HG03521 (cell line): ENCODE data around the gene CCR5AS.

Experiments
- ATAC-seq: cut with Tn5 transposase; IDR thresholded peaks from one replicate; pipeline ENCODE4 v1.9.1; 2021; ENCODE audit warnings: mild to moderate bottlenecking, moderate library complexity; ENCODE audit not compliant: unreplicated experiment

The CCR5AS gene

DNA sequence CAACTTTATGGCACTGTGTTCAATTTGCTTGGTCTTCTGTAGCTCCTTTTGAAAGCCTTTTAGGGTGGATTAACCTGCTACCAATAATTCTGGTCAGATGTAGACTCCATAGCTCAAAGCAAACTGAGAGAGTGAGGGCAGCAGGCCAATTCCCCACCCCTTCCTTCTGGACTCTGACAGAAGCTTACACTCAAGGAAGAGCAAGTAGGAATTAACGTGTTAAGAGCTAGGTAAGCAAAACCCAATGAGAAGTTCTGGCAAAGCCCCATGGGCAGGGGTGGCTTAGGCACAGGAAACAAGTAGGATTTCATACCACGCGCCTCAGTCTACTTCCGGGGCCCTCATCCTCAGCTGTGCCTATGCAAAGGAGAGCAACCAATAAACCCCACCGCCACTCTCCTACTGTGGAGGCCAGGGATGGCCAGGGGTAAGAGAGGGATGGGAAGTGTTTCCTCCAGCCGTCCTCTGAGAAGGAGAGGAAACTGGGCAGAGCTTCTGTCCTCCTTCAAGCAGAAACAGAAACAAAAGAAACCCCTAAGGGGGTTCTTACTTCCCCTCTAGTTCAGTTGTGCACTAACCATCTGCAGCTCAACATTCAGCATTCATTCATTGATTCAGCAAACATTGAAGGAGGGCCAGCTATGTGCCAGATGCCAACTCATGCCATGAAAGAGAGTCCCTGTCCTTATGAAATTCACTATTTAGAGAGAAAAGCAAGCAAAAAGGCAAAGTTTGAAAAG, 23.5 kb downstream of the CCR5AS start:
- no peak for ATAC-seq

DNA sequence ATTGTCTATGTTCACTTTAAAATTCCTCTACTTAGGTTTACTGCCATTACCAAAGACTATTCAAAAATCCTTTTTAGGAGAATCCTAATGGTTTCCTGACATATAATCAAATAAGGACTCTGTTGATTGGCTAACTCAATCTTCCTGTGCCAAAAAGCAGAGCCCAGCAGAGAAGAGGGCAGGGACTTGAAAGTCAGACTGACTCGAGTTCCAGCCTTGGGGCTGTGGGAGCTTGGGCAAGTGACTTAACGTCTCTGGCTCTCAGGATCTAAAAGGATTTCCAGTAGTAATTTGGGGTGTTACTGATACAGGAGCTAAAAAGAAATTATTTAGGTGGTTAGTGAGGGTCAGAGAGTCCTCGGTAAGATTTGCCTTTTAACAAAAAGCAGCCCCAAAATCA, 25.2 kb downstream of the CCR5AS start:
- no peak for ATAC-seq

DNA sequence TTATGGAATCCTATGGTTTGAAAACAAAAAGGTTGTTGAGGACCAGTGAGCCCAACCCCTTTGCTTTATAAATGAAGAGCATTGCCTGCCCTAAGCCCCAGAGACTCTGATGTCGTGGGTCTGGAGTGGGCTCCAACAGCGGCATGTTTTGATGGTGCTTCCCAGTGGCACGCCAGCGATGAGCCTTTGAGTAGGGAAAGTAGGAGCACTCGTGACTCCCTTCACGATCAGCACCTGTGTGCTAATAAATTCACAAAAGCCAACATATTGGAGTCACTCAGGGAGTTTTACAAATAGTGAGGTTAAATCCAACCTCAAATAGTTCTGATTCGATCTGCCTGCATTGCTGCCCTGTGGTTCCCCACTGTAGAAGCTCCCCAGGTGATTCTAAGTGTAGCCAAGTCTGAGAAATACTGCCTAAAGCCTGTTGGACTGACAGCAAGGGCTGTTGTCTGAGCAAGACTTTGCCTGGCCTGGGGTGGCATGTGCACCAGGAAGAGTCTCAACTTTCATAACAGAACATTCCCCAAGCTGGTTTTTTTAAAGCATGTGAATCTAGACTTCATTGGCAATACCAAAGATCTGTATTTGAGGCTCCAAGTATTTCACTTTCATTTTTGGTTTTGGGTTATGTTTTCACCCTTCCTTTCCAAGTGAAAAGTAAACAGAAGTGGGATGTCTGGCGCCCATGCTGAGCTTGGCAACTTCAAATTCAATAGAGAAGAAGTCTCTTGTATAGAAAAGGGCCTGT, 26.2 kb downstream of the CCR5AS start:
- no peak for ATAC-seq

DNA sequence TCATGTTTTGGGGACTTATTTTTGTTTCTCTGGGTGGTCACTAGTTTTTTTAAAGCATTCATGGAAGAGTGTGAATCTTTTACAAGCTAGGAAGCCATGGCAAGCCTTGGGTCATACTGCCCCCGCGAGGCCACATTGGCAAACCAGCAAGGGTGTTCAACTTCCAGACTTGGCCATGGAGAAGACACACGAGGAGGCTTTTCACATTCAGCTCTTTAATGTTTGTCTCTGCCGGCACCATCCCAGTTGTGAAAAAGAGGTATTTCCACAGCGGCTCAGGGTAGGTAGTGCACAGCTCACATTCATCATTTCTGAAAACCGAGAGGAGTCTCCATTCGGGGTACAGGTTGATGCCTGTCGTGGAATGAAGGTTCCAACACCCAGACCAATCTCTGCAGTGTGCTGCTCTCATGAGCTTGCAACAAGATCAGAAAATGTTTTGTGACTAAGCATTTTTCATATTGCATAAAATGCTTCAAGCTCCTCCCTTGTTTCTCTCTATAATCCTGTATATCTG, 28.4 kb downstream of the CCR5AS start:
- ATAC-seq, result no peak

DNA sequence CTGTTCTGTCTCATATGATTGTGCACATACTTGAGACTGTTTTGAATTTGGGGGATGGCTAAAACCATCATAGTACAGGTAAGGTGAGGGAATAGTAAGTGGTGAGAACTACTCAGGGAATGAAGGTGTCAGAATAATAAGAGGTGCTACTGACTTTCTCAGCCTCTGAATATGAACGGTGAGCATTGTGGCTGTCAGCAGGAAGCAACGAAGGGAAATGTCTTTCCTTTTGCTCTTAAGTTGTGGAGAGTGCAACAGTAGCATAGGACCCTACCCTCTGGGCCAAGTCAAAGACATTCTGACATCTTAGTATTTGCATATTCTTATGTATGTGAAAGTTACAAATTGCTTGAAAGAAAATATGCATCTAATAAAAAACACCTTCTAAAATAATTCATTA, 31.1 kb downstream of the CCR5AS start:
- no peak for ATAC-seq

DNA sequence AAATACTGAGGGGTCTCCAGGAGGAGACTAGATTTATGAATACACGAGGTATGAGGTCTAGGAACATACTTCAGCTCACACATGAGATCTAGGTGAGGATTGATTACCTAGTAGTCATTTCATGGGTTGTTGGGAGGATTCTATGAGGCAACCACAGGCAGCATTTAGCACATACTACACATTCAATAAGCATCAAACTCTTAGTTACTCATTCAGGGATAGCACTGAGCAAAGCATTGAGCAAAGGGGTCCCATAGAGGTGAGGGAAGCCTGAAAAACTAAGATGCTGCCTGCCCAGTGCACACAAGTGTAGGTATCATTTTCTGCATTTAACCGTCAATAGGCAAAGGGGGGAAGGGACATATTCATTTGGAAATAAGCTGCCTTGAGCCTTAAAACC, 31.6 kb downstream of the CCR5AS start:
- ATAC-seq, result no peak

DNA sequence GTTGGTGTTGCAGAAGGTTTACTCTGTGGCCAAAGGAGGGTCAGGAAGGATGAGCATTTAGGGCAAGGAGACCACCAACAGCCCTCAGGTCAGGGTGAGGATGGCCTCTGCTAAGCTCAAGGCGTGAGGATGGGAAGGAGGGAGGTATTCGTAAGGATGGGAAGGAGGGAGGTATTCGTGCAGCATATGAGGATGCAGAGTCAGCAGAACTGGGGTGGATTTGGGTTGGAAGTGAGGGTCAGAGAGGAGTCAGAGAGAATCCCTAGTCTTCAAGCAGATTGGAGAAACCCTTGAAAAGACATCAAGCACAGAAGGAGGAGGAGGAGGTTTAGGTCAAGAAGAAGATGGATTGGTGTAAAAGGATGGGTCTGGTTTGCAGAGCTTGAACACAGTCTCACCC, 32.1 kb downstream of the CCR5AS start:
- no peak for ATAC-seq

DNA sequence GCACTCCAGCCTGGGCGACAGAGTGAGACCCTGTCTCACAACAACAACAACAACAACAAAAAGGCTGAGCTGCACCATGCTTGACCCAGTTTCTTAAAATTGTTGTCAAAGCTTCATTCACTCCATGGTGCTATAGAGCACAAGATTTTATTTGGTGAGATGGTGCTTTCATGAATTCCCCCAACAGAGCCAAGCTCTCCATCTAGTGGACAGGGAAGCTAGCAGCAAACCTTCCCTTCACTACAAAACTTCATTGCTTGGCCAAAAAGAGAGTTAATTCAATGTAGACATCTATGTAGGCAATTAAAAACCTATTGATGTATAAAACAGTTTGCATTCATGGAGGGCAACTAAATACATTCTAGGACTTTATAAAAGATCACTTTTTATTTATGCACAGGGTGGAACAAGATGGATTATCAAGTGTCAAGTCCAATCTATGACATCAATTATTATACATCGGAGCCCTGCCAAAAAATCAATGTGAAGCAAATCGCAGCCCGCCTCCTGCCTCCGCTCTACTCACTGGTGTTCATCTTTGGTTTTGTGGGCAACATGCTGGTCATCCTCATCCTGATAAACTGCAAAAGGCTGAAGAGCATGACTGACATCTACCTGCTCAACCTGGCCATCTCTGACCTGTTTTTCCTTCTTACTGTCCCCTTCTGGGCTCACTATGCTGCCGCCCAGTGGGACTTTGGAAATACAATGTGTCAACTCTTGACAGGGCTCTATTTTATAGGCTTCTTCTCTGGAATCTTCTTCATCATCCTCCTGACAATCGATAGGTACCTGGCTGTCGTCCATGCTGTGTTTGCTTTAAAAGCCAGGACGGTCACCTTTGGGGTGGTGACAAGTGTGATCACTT, 34.1 kb downstream of the CCR5AS start:
- ATAC-seq, result no peak

DNA sequence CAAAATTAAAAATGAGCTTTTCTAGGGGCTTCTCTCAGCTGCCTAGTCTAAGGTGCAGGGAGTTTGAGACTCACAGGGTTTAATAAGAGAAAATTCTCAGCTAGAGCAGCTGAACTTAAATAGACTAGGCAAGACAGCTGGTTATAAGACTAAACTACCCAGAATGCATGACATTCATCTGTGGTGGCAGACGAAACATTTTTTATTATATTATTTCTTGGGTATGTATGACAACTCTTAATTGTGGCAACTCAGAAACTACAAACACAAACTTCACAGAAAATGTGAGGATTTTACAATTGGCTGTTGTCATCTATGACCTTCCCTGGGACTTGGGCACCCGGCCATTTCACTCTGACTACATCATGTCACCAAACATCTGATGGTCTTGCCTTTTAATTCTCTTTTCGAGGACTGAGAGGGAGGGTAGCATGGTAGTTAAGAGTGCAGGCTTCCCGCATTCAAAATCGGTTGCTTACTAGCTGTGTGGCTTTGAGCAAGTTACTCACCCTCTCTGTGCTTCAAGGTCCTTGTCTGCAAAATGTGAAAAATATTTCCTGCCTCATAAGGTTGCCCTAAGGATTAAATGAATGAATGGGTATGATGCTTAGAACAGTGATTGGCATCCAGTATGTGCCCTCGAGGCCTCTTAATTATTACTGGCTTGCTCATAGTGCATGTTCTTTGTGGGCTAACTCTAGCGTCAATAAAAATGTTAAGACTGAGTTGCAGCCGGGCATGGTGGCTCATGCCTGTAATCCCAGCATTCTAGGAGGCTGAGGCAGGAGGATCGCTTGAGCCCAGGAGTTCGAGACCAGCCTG, 35.1 kb downstream of the CCR5AS start:
- ATAC-seq, result no peak

DNA sequence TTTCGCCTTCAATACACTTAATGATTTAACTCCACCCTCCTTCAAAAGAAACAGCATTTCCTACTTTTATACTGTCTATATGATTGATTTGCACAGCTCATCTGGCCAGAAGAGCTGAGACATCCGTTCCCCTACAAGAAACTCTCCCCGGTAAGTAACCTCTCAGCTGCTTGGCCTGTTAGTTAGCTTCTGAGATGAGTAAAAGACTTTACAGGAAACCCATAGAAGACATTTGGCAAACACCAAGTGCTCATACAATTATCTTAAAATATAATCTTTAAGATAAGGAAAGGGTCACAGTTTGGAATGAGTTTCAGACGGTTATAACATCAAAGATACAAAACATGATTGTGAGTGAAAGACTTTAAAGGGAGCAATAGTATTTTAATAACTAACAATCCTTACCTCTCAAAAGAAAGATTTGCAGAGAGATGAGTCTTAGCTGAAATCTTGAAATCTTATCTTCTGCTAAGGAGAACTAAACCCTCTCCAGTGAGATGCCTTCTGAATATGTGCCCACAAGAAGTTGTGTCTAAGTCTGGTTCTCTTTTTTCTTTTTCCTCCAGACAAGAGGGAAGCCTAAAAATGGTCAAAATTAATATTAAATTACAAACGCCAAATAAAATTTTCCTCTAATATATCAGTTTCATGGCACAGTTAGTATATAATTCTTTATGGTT, 35.9 kb downstream of the CCR5AS start, which contains the start of gene CCR5:
Gene CCR5 (plus strand): TSS at position 108 of the 680 bp plus-strand sequence. CDS start 1,957 bp downstream, outside the sequence.
- no peak for ATAC-seq

DNA sequence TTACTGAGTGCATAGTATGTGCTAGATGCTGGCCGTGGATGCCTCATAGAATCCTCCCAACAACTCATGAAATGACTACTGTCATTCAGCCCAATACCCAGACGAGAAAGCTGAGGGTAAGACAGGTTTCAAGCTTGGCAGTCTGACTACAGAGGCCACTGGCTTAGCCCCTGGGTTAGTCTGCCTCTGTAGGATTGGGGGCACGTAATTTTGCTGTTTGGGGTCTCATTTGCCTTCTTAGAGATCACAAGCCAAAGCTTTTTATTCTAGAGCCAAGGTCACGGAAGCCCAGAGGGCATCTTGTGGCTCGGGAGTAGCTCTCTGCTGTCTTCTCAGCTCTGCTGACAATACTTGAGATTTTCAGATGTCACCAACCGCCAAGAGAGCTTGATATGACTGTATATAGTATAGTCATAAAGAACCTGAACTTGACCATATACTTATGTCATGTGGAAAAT, 37.2 kb downstream of the CCR5AS start:
- peak; percentile 54 for ATAC-seq

DNA sequence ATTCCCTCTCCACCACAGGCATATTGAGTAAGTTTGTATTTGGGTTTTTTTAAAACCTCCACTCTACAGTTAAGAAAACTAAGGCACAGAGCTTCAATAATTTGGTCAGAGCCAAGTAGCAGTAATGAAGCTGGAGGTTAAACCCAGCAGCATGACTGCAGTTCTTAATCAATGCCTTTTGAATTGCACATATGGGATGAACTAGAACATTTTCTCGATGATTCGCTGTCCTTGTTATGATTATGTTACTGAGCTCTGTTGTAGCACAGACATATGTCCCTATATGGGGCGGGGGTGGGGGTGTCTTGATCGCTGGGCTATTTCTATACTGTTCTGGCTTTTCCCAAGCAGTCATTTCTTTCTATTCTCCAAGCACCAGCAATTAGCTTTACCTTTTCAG, 37.7 kb downstream of the CCR5AS start:
- no peak for ATAC-seq

DNA sequence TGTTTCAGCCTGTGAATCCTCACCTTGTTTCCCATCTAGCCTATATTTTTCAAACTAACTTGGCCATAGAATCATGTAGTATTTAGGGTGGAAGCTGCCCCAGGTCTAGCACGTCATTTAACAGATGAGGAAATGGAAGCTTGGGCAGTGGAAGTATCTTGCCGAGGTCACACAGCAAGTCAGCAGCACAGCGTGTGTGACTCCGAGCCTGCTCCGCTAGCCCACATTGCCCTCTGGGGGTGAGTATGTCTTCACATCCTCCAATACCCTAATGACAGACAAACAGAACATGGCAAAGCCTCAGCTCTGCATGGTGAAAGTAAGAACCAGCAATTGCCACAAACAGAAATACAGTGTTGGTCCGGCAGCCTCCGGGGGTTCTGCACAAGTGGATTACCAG, 38.3 kb downstream of the CCR5AS start:
- ATAC-seq, result no peak

DNA sequence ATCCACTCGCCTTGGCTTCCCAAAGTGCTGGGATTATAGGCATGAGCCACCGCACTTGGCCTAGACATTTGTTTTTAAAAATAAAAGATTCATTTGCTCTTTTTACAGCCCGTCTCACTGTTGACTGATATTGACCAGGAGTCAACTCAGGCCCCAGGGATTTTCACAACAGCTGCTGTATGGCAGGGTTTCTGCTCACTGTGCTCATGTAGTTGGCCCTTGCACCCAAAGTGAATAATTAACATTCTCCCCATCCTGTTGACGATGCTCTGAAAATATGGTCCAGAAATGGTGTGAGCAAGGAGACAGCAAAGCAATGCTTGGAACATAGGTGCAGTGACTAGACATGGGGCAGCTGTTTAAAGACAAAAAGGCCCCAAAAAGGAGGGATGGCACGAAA, 39.1 kb downstream of the CCR5AS start:
- no peak for ATAC-seq

DNA sequence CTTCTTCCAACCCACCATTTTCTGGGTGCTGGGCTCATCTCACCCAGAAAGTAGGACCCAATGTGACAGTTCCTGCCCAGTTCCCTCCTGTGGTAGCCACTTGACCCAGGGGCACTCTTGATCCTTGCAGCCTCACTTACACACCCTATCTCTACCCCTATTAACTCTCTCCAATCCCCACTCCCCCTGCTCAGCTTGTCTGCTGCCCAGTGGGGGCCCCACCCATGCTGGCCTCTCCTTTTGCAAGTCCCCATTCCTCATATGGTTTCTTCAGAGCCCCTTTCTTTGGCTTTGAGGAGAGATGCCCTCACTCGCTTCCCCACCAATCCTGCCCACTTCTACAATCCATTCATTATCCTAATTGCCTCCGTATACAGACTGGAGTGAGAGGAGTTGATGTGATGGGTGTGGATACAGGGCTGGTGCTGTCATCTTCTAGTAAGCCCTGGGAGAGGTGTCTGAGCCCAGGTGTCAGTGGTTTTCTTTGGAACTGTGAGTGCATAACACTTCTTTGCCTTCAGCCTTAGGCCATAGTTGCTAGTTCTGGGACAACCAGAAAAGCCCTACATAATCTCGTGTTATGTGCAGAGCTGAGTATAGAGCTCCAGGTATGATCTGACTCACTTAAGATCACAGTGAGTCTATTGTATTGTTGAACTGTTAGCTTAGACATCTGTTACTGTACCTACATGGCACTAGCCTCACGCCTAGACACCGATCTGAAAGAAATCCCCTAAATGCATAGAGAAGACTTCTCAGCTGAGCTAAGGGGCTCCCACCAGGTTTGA, 40.9 kb downstream of the CCR5AS start:
- no peak for ATAC-seq

DNA sequence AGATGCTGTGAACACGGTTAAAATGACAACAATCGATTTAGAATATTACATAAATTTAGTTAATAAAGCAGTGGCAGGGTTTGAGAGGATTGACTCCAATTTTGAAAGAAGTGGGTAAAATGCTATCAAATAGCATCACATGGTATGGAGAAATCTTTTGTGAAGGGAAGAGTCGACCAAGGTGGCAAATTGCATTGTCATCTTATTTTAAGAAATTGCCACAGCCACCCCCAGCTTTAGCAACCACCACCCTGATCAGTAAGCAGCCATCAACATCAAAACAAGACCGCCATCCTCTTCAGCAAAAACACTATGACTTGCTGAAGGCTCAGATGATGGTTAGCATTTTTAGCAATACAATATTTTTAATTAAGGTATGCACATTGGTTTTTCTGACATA, 41.8 kb downstream of the CCR5AS start:
- no peak for ATAC-seq

DNA sequence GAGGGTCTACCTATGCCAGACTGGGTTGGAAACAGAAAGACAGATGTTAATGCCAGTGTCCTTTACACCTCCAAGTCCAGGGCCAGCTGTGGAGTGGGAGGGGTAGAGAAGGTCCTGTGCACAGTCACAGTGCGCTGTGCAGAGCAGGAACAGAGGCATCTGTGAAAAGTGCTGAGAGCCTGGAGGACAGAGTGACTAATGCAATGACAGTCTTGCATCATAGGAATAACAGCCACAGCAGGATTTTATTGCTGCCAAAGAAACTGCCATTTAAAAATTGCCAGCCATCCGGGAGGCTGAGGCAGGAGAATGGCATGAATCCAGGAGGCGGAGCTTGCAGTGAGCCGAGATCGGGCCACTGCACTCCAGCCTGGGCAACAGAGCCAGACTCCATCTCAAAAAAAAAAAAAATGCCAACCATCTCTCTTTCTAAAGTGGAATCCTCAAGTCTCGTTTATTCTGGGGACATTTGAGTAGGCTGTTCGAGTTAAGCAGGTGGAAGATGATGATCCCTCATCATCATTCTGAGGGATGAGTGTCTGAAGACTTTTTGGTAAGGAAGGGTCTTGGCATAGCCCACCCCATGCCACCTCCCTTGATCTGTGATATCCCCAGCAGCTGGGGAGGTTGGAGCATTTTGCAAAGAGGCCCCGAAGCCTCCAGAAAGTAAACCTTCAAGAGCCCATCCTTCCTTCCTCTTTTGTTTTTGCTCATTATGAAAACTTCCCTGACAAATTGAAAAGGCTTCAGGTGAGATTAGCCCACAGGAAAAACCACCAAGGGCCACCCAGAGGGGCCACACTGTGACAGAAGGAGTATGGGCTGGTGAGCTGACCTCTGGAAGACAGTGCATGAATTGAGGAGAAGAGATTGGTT, 45.2 kb downstream of the CCR5AS start:
- no peak for ATAC-seq

DNA sequence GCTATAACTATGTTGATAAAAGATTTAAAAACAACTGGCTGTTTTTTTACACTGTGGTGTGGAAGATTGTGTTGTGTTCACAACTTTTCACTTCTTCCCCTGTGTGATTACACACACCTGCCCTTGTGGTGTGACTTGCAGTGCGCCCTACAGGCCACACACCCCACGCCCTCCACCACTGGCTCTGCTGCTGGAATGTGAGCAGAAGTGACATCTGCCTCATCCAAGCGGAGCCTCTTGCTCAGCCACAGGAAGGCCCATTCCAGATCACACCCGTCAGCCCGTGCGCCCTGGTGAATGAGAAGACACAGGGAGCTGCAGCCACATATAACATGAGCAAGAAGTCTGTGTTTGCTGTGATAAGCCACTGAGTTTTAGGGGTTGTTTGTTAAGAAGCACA, 46.0 kb downstream of the CCR5AS start:
- no peak for ATAC-seq
